DMS 273 (cell line): ENCODE measurements around the gene USP10.

ENCODE experiments used
- DNase-seq: peaks from one replicate; lab custom pipeline; 2025; ENCODE audit not compliant: unreplicated experiment; lab: John Stamatoyannopoulos, UW

The USP10 gene

DNA sequence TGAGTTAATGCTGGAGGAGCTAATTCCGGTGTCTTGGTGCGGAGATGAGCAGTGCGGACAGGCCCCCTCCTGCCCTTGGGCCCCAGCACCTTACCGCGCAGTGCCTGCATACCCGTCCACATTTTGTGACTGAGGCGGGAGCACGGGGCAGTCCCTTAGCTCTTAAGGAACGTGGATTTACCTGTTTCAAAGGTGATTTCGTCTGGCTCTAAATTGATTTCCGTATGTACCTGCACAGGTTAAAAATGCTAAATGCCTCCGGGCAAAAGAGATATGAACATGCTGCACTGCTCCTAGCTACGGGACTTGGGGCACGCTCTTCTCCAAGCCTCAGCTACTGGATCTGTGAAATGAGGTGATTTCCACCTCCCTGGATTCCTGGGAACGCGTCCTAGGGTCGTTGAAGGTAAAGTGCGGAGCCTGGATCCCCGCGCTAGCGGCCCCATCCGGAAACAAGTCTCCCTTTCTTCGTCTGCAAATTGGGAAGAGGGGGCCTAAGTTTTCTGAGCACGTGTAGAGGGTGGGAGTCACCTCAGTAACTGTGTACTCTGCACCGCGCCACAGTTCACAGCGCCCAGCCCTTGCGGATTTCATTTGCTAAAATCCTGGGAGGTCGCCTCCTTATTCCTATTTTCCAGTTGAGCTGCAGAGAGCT, 119.3 kb downstream of the USP10 start:
- no peak for DNase-seq

DNA sequence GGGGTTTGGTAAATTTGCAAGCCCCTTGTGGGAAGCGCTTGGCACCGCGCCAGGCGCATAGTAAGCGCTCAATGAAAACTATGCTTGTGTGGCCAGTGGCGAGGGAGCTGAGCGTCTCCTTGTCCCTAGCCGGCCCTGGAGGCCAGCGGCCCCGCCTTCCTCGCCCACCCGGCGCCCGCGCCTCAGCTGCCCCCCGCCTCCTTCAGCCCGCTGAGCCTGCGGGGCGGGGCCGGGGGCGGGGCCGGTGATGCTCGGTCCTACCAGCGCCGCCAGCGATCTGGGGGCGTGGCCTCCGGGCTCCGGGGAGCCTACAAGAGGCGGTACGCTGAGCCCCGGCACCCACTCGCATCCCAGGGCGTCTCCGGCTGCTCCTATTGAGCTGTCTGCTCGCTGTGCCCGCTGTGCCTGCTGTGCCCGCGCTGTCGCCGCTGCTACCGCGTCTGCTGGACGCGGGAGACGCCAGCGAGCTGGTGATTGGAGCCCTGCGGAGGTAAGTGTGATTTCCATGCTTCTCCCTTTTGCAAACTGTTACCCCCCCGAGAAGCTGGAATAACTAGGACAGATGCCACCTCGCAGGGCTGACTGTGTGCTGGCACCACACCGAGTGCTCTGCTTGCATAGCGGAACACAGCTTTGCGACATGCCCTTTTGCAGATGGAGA, 120.0 kb downstream of the USP10 start, which contains the start of gene CRISPLD2:
Gene CRISPLD2, plus strand, starts transcription at position 342 of the 661 bp plus-strand sequence. CDS start 18,511 bp downstream, outside the sequence.
- peak; percentile 97 for DNase-seq

DNA sequence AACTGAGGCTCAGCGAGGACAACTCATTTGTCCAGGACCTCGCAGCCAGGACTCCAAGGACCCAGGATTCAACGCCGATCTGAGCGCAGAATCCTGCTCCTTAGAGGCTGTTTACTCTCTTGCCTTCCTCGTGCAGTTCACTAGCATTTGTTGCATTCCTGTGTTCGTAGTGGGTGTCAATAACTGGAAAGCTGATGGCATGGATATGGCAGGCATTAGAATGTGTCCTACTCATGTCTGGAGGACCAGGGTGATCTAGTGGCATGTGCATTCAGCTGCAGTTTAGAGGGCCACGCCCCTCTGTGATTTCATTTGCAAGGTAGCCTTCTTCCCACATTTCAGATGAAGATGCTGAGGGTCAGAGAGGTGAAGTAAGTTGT, 120.5 kb downstream of the USP10 start:
- no peak for DNase-seq

DNA sequence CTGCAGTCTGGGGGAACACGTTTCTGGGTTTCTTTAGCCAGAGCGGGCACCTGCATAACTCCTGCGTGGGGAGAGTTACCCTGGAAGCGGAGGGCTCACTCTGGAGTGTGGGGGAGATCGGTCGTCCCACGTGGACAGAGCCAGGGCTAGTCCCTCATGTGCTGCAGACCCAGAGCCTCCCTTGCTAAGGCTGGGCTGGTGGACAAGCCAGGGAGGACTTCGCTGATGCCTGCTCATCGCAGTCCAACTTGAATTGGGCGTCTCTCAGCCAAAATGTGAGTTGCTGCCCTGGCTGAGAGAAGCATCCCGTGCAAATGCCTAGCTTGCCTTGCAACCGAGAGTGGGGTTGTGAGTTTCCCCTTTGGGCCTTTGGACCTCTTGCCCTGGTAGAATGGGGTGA, 121.0 kb downstream of the USP10 start:
- DNase-seq, result no peak

DNA sequence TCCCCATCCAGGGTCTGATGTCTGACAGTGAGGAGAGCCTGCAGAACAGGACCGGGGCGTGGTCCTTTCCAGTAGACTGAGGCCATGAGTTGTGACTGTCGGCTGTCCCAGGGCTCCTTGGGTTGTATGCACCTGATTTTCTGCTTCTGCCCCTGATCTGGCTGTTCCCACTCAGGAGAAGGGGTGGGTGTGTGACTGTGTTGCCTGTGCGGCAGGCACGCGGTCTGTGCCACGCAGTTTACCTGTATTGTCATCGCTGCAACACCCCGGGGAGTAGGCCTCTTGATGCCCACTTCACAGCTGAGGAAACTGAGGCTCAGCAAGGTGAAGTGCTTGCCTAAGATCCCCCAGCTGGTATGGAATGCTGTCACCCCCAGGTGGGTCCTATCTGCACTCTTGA, 121.4 kb downstream of the USP10 start:
- DNase-seq, result no peak

DNA sequence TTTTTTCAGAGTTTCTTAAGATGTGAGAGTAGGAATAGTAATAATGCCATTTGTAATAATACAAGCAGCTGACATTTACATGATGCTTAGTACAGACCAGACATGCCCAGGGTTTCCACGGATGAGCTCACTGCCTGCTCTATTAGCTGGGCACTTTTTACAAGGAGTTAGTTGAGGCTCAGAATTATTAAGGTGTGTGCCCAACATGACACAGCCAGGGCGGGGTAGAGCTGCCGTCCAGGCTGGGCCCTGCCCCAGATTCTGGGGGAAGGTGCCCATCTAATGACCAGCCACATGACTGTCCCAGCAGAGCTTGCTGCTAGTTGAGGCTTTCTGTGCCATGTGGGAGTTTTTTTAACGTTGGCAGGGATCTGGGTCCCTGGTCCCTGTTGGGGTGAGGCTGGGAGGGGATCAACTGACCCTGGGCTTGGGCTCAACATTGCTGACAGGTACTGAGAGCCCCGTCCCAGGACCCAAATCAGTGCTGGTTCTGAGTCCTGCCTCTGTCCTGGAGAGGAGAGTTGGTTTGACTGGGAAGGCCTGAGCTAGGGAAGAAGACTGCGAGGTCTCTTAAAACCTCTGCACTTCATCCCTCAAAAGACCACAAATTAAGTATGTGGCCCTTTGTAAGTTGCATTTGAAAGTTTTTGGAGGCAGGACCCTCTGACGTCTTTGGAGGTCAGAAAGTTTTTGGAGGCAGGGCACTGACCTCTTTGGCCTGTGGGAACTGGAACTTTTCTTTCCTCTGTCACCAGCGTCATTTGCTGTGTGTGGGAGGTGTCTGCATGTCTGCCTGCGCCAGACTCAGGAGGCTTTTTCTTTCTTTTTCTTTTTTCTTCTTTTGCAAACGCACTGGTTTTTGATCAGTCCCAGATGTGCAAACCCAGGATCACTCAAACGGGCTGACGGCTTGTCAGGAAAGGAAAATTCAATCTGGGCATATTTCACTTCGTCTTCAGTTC, 122.2 kb downstream of the USP10 start:
- DNase-seq, result no peak

DNA sequence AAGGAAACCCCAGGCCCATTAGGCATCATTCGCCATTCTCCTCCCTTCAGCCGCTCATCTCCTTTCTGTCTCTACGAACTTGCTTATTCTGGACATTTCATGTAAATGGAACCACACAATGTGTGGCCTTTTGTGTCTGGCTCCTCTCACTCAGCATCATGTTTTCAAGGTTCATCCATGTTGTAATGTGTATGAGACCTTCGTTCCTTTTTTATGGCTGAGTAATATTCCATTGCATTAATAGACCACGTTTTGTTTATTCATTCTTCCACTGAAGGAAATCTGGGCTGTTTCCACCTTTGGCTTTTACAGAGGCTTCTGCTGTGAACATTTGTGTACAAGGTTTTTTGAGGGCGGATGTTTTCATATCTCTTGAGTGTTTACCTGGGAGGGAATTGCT, 123.2 kb downstream of the USP10 start:
- no peak for DNase-seq

DNA sequence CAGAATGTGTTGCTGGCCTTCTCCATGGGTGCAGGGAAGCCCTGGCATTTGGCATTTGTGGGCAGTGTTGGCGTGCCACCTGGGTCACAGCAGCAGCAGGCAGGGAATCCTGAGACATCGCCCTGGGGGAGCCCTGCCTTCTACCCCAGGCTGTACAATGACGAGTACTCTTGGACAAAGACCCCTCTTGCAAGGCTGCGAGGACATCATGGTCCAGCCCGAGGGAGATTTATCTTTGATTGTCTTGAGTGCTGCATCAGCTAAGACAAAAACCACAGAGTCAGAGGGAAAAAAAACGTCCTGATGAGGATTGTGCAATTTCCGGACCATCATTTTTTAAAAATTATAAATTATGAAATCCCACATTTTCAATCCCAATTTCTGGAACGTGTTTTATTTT, 123.7 kb downstream of the USP10 start:
- DNase-seq, result no peak

DNA sequence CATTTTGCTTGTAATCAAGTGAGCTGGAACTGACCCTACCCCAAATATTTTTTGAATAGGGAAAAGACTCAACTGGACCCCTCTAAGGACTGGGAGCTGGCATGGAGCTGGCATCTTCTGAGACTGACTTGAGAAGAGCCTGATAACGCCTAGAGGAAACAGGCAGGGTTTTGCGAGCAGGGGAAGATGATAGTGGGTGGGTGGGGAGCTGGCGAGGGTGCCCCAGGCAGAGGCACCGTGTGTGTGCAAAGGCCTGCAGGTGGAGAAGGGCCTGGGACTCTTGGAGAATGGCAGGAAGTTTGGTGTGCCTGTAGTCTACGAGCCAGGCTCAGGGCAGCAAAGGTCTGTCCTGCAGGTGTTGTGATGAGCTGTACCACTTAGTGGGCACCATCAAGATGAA, 124.1 kb downstream of the USP10 start:
- DNase-seq, result no peak

DNA sequence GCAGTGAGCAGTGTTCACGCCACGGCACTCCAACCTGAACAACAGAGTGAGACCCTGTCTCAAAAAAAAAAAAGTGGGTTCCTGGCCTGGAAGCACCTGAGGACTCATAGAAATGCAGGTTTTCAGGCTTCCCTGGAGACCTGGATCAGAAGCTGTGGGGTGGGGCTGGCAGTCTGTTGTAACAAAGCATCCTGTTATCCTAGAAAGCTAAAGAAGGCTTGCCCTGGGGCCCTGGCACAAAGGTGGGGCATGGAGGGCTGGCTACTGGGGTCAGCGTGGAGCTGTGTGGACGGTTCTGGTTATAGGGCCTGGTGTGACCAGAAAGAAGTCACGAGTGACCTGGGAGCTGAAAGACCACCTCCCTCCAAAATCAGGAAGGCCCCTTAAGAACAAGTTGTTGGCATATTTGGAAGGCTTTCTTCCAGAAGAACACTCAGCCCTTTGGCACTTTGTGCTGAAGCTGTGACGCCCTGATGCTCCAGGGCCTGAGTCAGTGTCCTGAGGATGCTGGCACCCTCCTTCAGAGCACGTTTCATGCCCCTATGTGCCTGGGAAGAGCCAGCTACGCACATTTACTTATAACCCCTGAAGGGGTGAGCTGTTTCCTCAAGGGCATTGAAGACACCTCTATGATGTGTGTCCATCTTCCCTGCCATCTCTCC, 126.2 kb downstream of the USP10 start:
- DNase-seq, result no peak

DNA sequence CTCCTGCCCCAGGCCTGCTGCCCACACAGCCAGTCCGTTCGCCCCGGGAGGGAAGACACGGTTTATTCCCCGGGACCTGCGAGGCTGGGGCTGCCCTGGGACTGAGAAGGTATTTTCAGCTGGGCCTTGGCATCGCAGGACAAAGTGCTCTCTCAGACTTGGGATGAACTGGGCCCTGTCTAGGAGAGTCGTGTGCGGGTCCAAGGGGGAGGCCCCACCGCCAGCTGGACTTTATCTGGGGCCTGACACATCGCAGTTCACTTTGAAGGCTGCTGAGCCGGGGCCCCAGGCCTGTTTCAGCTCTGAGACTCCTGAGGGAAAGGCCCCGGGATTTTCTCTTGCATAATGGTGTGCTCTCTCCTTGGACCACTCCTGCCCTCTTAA, 126.8 kb downstream of the USP10 start:
- no peak for DNase-seq

DNA sequence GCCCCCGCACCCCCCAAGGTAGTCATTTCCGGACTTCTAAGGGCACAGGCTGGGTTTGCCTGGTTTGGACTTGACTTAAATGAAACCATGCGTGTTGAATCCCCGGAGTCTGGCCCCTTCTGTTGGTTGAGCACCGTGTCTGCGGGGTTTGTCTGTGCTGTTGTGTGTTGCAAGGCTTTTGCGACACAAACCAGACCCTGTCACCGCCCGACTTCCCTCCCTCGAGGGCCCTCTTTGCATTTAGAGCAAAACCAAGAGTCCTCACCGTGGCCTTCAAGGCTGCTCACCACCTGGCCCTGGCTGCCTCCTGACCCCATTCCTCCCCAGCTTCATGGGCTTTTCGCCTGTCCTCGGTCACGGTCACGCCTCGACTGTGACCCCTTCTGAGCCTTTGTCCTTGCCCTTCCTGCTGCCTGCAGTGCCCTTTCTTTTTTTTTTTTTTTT, 127.4 kb downstream of the USP10 start:
- DNase-seq, result no peak

DNA sequence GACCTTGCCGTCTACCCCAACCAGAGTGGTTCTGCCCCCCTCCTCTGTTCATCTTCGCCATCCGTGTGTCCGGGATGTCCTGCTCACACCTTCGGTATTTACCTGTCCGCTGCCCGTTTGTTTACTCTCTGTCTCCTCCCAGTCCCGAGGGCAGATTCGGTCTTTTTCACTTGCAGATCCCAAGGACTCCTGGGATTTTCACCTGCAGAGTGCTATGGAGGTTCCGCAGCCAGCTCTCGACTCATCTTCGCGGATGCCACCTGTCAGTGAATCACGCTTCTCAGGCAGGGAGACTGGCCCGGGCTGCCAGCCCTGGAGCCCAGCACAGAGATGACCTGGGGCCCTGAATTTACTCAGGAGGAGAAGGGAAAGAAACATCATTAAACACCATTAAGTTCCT, 128.1 kb downstream of the USP10 start:
- no peak for DNase-seq

DNA sequence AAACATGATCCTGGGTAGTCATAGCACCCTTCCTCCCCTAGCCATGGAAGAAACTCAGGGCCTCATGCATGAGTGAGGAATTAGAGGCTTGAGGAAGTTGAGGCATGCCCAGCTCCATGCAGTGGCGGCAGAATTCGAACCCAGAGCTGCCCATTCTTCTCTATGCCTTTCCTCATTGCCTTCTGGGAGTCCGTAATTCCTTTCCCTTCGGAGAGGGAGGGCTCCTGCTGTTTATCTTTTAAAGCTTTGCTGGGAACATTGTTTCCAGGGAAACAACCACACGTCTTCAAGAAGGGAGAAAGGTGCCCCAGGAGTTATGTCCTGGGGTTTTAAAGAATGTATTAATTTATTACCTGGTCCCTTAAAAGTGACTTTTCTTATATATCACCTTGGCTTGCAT, 128.5 kb downstream of the USP10 start:
- no peak for DNase-seq
